GM12874 (cell line): ENCODE data around the gene IFIT3.

ENCODE experiments used
- TF ChIP-seq, protein P1 (sequence below): IDR thresholded peaks from 2 replicates; pipeline ENCODE4 v1.5.1; 2011; ENCODE audit warnings: low read depth, mild to moderate bottlenecking, control low read depth, low read length, moderate library complexity; ENCODE audit not compliant: insufficient read depth

Gene IFIT3

GRCh38 chr10:89283025-89283935 lies 44.5 kb upstream of the IFIT3 start:
- TF ChIP-seq, protein P1, sequence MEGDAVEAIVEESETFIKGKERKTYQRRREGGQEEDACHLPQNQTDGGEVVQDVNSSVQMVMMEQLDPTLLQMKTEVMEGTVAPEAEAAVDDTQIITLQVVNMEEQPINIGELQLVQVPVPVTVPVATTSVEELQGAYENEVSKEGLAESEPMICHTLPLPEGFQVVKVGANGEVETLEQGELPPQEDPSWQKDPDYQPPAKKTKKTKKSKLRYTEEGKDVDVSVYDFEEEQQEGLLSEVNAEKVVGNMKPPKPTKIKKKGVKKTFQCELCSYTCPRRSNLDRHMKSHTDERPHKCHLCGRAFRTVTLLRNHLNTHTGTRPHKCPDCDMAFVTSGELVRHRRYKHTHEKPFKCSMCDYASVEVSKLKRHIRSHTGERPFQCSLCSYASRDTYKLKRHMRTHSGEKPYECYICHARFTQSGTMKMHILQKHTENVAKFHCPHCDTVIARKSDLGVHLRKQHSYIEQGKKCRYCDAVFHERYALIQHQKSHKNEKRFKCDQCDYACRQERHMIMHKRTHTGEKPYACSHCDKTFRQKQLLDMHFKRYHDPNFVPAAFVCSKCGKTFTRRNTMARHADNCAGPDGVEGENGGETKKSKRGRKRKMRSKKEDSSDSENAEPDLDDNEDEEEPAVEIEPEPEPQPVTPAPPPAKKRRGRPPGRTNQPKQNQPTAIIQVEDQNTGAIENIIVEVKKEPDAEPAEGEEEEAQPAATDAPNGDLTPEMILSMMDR = no peak

GRCh38 chr10:89283936-89284475 lies 43.8 kb upstream of the IFIT3 start:
- TF ChIP-seq, protein P1 = no peak

GRCh38 chr10:89294721-89295239 lies 33.0 kb upstream of the IFIT3 start:
- TF ChIP-seq, protein P1 = no peak

GRCh38 chr10:89295597-89295996 lies 32.2 kb upstream of the IFIT3 start:
- TF ChIP-seq, protein P1 = no peak

- TF ChIP-seq, protein P1 = no peak
These were observed 31.6 kb upstream of the IFIT3 start for GRCh38 chr10:89296220-89296648.

- TF ChIP-seq, protein P1 = no peak
These were observed 30.4 kb upstream of the IFIT3 start for GRCh38 chr10:89297356-89297755.

DNA sequence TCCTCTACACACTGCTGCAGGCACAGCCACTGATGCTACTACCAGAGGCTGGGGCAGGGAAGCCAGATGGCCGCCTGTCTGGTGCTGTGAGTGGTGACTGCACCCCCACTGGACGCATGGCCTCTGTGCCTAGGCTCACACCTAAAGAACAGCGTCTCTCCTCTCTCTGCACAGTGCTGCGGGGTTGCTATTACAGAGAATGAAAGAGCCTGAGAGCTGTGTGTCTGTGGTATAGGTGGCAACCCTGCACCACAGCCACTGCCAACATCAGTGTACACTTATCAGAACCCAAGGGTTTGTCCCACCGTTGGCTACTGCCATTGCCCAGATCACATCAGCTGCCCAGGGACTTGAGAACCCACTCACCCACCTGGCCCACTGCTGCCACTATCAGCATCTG lies 30.0 kb upstream of the IFIT3 start:
- TF ChIP-seq, protein P1 = no peak
